Upper lobe of left lung (tissue), 4 donors: Measurements from ENCODE around the gene KRABD2.

Experiments
- EP300 ChIP-seq, 4 donors: sonication (generic); formaldehyde crosslinking; IDR thresholded peaks; one replicate each; pipeline ENCODE4 v1.5.1; 2017; ENCODE audit warnings: antibody characterized with exemption in 4 of 4, control low read depth in 2 of 4
- POLR2A ChIP-seq, 4 donors: fragments of 450-650 bp; IDR thresholded peaks; one replicate each; pipeline ENCODE4 v1.5.1; 2016 to 2017; ENCODE audit warnings: antibody characterized with exemption in 4 of 4, mild to moderate bottlenecking in 2 of 4
- POLR2AphosphoS5 ChIP-seq, 2 donors: sonication (generic); formaldehyde crosslinking; IDR thresholded peaks; one replicate each; pipeline ENCODE4 v1.5.1; 2017; ENCODE audit warnings: antibody characterized with exemption in 2 of 2
- TF ChIP-seq, protein P1 (sequence below), 6 experiments: fragments of 450-650 bp in 4 of 6; fragments of 200-600 bp in 2 of 6; sonication (generic) in 2 of 6; IDR thresholded peaks; one replicate each; pipeline ENCODE4 v1.5.1; 2016 to 2019; ENCODE audit warnings: antibody characterized with exemption in 6 of 6

DNA sequence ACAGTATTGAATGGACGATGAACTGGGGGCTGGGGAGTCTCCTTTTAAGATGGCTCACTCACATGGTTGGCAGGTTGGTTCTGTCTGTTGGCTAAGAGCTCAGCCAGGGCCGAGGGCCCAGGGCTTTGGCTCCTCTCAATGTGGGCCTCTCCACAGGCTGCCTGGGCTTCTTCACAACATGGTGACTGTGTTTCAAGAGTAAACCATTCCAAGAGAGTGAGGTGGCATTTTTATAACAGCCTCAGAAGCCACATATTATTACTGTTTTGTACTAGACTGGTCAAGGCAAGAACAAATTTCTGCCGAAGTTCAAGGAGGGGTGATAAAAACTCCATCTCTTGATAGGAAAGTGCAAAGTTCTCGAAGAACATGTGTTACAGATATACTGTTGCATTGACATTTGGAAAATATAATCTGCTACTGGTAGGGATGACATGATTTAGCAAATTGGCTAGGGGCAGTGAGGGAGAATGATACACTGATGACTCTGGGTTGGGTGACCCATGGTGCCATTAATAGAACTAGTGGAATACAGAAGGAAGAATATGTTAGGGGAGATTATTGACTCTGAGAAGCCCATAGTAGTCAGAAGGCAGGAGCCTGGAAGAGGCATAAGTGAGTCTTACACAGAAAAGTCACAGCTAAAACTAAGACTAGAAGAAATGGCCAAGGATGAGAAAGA, 13.7 kb downstream of the KRABD2 start:
- TF ChIP-seq, protein P1, sequence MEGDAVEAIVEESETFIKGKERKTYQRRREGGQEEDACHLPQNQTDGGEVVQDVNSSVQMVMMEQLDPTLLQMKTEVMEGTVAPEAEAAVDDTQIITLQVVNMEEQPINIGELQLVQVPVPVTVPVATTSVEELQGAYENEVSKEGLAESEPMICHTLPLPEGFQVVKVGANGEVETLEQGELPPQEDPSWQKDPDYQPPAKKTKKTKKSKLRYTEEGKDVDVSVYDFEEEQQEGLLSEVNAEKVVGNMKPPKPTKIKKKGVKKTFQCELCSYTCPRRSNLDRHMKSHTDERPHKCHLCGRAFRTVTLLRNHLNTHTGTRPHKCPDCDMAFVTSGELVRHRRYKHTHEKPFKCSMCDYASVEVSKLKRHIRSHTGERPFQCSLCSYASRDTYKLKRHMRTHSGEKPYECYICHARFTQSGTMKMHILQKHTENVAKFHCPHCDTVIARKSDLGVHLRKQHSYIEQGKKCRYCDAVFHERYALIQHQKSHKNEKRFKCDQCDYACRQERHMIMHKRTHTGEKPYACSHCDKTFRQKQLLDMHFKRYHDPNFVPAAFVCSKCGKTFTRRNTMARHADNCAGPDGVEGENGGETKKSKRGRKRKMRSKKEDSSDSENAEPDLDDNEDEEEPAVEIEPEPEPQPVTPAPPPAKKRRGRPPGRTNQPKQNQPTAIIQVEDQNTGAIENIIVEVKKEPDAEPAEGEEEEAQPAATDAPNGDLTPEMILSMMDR (IDR thresholded peaks at IDR 0.05), result no peak
- no peak for TF ChIP-seq POLR2A (IDR thresholded peaks at IDR 0.05)
- no peak for TF ChIP-seq EP300 (IDR thresholded peaks at IDR 0.05)
- no peak for TF ChIP-seq POLR2AphosphoS5 (IDR thresholded peaks at IDR 0.05)
